Loucy (cell line): ENCODE measurements around the gene SDR42E2.

Source experiments
- H2AFZ ChIP-seq: fragments of 200-600 bp; sonication (generic); 2 replicates; pipeline ENCODE4 v1.6.0; 2016; ENCODE audit warnings: antibody characterized with exemption, mild to moderate bottlenecking, low read length, moderate library complexity
- H3F3A ChIP-seq: fragments of 200-600 bp; 2 replicates; pipeline ENCODE4 v1.6.0; 2016; ENCODE audit warnings: antibody characterized with exemption, low read depth, mild to moderate bottlenecking
- H3K27me3 ChIP-seq: fragments of 200-600 bp; sonication (generic); 2 replicates; pipeline ENCODE4 v1.6.1; 2014; ENCODE audit warnings: low read length, mild to moderate bottlenecking; ENCODE audit not compliant: insufficient read depth, poor library complexity, severe bottlenecking
- H3K36me3 ChIP-seq: fragments of 200-600 bp; sonication (generic); 2 replicates; pipeline ENCODE4 v1.6.1; 2016; ENCODE audit warnings: low read length; ENCODE audit not compliant: insufficient read depth
- H3K4me1 ChIP-seq: fragments of 200-600 bp; sonication (generic); 2 replicates; pipeline ENCODE4 v1.5.1; 2014; ENCODE audit warnings: low read length, mild to moderate bottlenecking; ENCODE audit not compliant: insufficient read depth, poor library complexity, severe bottlenecking
- H3K4me2 ChIP-seq: fragments of 200-600 bp; sonication (generic); 2 replicates; pipeline ENCODE4 v1.6.0; 2014; ENCODE audit warnings: antibody characterized with exemption, low read length, low read depth, mild to moderate bottlenecking; ENCODE audit not compliant: poor library complexity, severe bottlenecking
- H3K4me3 ChIP-seq: fragments of 200-600 bp; sonication (generic); 2 replicates; pipeline ENCODE4 v1.5.1; 2014; ENCODE audit warnings: low read length, mild to moderate bottlenecking, mixed read lengths; ENCODE audit not compliant: poor library complexity, severe bottlenecking
- H3K79me2 ChIP-seq: fragments of 200-600 bp; sonication (generic); 2 replicates; pipeline ENCODE4 v1.6.1; 2014; ENCODE audit warnings: low read length; ENCODE audit not compliant: insufficient read depth
- H3K9ac ChIP-seq: fragments of 200-600 bp; sonication (generic); 2 replicates; pipeline ENCODE4 v1.6.0; 2014; ENCODE audit warnings: mild to moderate bottlenecking, low read depth, low read length, moderate library complexity; ENCODE audit not compliant: poor library complexity, severe bottlenecking
- H3K9me2 ChIP-seq: fragments of 200-600 bp; sonication (generic); replicated peaks from 2 replicates; pipeline ENCODE4 v1.6.1; 2016; ENCODE audit warnings: low read depth, low read length, mixed read lengths
- H3K9me3 ChIP-seq: fragments of 200-600 bp; sonication (generic); 2 replicates; pipeline ENCODE4 v1.6.1; 2014; ENCODE audit warnings: mild to moderate bottlenecking, antibody characterized with exemption, low read length, low read depth; ENCODE audit not compliant: insufficient read depth
- H4K20me1 ChIP-seq: fragments of 200-600 bp; sonication (generic); 2 replicates; pipeline ENCODE4 v1.6.0; 2014; ENCODE audit warnings: antibody characterized with exemption, low read length, mild to moderate bottlenecking; ENCODE audit not compliant: insufficient read depth, poor library complexity, severe bottlenecking
- CTCF ChIP-seq: fragments of 200-600 bp; sonication (generic); conservative IDR thresholded peaks from 2 replicates; pipeline ENCODE4 v1.5.1; 2014; ENCODE audit warnings: mild to moderate bottlenecking, antibody characterized with exemption, low read length
- EZH2phosphoT487 ChIP-seq: fragments of 200-600 bp; IDR thresholded peaks from 2 replicates; pipeline ENCODE4 v1.6.1; 2018; ENCODE audit warnings: antibody characterized with exemption, mild to moderate bottlenecking, moderate library complexity, borderline replicate concordance

Gene SDR42E2

GRCh38 chr16:22183335-22183734, 21.0 kb downstream of the SDR42E2 start:
- Histone ChIP-seq H3K27me3 (no peaks in the 10 kb centered on the region), H3K79me2 (no peaks in the 10 kb centered on the region), H3K9me3 (no peaks in the 10 kb centered on the region), H3K36me3 (no peaks in the 10 kb centered on the region), H3K4me3 (no peak overlapping the region), H4K20me1 (no peaks in the 10 kb centered on the region), H3K4me1 (peaks cover 4% of the 10 kb centered on the region), H2AFZ (no peak overlapping the region), H3K9ac (no peak overlapping the region), H3F3A (no peaks in the 10 kb centered on the region), H3K4me2 (no peak overlapping the region), H3K9me2 (no peaks in the 10 kb centered on the region)
- TF ChIP-seq CTCF (no peak), EZH2phosphoT487 (no peak)

- TF ChIP-seq EZH2phosphoT487 (no peak), CTCF (peak; percentile 27; the same call in 1 of the 2 replicates)
- Histone ChIP-seq H3K36me3 (no peaks in the 10 kb centered on the region), H3K9ac (no peak overlapping the region), H3K4me3 (no peak overlapping the region), H3K27me3 (no peaks in the 10 kb centered on the region), H3K79me2 (no peaks in the 10 kb centered on the region), H3F3A (no peaks in the 10 kb centered on the region), H3K9me2 (no peaks in the 10 kb centered on the region), H2AFZ (no peak overlapping the region), H3K9me3 (no peaks in the 10 kb centered on the region), H3K4me1 (peaks cover 11% of the 10 kb centered on the region), H3K4me2 (no peak overlapping the region), H4K20me1 (no peaks in the 10 kb centered on the region)
Observed at GRCh38 chr16:22183901-22184614, 21.8 kb downstream of the SDR42E2 start.

- no peak overlapping the region for H3K4me2 ChIP-seq
- no peaks in the 10 kb centered on the region for H3K9me2 ChIP-seq
- no peaks in the 10 kb centered on the region for H4K20me1 ChIP-seq
- H3K79me2 ChIP-seq: no peaks in the 10 kb centered on the region
- H3K9ac ChIP-seq: no peak overlapping the region
- no peaks in the 10 kb centered on the region for H3K27me3 ChIP-seq
- H3K4me1 ChIP-seq: peaks cover 16% of the 10 kb centered on the region
- H3F3A ChIP-seq: no peaks in the 10 kb centered on the region
- no peaks in the 10 kb centered on the region for H3K9me3 ChIP-seq
- no peaks in the 10 kb centered on the region for H3K36me3 ChIP-seq
- no peak overlapping the region for H3K4me3 ChIP-seq
- TF ChIP-seq CTCF: no peak
- no peak for TF ChIP-seq EZH2phosphoT487
- no peak overlapping the region for H2AFZ ChIP-seq
Observed at GRCh38 chr16:22184615-22184968, 22.3 kb downstream of the SDR42E2 start.
